Keratinocyte (primary cell): ENCODE data around the gene ARRB1.

ENCODE experiments used
- EZH2 ChIP-seq: IDR thresholded peaks from one replicate; pipeline ENCODE4 v1.6.1; 2012; ENCODE audit warnings: inconsistent platforms, mild to moderate bottlenecking, low read length, moderate library complexity
- TF ChIP-seq, protein P1 (sequence below), 3 experiments: IDR thresholded peaks in 1 of 3; conservative IDR thresholded peaks in 1 of 3; optimal IDR thresholded peaks in 1 of 3; 2 replicates in 2 of 3; 3 replicates in 1 of 3; pipeline versions ENCODE3 to v1.5.1; 2011; ENCODE audit warnings: low read length in 3 of 3, mild to moderate bottlenecking in 3 of 3, moderate library complexity in 2 of 3, control low read depth in 1 of 3, inconsistent platforms in 1 of 3; ENCODE audit not compliant: insufficient read depth in 2 of 3; ENCODE audit errors: extremely low read depth in 1 of 3

DNA sequence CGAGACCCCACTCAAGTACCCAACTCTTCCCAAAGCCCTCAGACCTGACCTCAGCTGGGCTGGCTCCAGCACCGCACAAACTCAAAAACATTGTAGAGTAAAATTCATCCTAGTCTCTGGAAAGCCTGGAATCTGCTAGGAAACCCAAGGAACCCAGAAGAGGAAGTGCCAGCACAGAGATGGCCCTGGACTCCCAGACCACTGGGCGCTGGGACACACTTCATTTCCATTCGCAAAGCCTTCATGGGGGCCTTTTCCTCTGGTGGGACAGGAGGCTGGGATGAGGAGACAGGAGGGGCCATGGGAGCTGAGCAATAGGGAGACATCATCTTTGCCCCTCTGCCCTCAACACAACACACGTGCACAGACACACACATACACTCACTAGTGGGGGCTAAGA is 30.8 kb downstream of the ARRB1 start:
- TF ChIP-seq, protein P1, sequence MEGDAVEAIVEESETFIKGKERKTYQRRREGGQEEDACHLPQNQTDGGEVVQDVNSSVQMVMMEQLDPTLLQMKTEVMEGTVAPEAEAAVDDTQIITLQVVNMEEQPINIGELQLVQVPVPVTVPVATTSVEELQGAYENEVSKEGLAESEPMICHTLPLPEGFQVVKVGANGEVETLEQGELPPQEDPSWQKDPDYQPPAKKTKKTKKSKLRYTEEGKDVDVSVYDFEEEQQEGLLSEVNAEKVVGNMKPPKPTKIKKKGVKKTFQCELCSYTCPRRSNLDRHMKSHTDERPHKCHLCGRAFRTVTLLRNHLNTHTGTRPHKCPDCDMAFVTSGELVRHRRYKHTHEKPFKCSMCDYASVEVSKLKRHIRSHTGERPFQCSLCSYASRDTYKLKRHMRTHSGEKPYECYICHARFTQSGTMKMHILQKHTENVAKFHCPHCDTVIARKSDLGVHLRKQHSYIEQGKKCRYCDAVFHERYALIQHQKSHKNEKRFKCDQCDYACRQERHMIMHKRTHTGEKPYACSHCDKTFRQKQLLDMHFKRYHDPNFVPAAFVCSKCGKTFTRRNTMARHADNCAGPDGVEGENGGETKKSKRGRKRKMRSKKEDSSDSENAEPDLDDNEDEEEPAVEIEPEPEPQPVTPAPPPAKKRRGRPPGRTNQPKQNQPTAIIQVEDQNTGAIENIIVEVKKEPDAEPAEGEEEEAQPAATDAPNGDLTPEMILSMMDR (optimal IDR thresholded peaks at IDR 0.05 in 1 of 3, IDR thresholded peaks at IDR 0.05 in 1 of 3, conservative IDR thresholded peaks at IDR 0.05 in 1 of 3; ENCODE audit: extremely low read depth in 1 of 3, insufficient read depth in 2 of 3, low read length in 3 of 3): no peak
- TF ChIP-seq EZH2: no peak
